Measurements from ENCODE around the gene TMEM132C. TPM values are rescaled to one million over a fixed set of nuclear protein-coding genes. Genes with fewer than 3 reads are reported as not detected.
A peak's percentile ranks its signal among the peaks of the same experiment; 100 is the strongest.

The TMEM132C gene
- total and polyA plus RNA-seq, 2 experiments from 2014 or later = not detected

DNA sequence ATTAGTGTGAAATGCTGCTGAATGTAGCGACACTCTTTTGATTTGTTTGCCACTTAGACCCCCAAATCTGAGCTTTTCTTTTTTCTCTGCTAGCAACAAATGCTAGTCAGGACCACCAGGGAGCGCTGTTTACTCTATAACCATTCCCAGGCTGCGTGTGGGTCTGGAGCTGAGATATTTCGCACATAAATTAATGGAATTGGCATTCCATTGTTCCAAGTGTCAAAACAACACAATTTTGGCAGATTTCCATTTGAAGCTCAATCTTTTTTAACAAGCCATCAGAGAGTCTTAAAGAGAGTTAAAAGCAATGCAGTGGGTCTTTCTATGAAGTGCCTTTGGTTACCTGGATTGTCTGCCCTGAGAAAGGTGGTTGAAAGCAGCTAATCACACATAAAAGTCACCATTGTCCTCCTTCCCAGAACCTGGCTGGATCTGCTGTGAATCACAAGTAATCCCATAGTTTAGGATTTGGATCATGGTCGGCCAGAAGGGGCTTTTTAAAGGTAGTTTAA lies 7.4 kb upstream of the TMEM132C start:
- H3K36me3 ChIP-seq (ENCODE audit: insufficient read depth) = no peaks in the 10 kb centered on the region
- H3F3A ChIP-seq (replicated peaks; ENCODE audit: low read depth) = no peaks in the 10 kb centered on the region
- Mint-ChIP-seq H3K36me3 (ENCODE audit: low read depth) (peaks cover 46% of the 10 kb centered on the region), H3K9me3 (no peaks in the 10 kb centered on the region; the same call in none of the 3 replicates), H3K27me3 (ENCODE audit: insufficient read depth, low read depth, poor library complexity) (peaks cover 1% of the 10 kb centered on the region), H3K4me3 (no peak overlapping the region), H3K4me1 (no peaks in the 10 kb centered on the region), H3K27ac (no peak overlapping the region)
- H4K20me1 ChIP-seq (replicated peaks; ENCODE audit: insufficient read depth) = no peaks in the 10 kb centered on the region
- H3K4me1 ChIP-seq (ENCODE audit: insufficient read depth) = no peaks in the 10 kb centered on the region
- no peak overlapping the region for H3K4me2 ChIP-seq
- H3K4me3 ChIP-seq = no peak overlapping the region
- H3K79me2 ChIP-seq (replicated peaks; ENCODE audit: insufficient read depth) = no peaks in the 10 kb centered on the region
- no peaks in the 10 kb centered on the region for H3K9me2 ChIP-seq (ENCODE audit: insufficient read depth)
- peaks cover 4% of the 10 kb centered on the region; the same call in 1 of the 2 replicates for H3K27me3 ChIP-seq (ENCODE audit: insufficient read depth)
- DNase-seq (ENCODE audit: low spot score) = peak; percentile 41
- no peak overlapping the region for H3K27ac ChIP-seq (ENCODE audit: low read depth)
- H2AFZ ChIP-seq = no peak overlapping the region
- TF ChIP-seq, protein P1, sequence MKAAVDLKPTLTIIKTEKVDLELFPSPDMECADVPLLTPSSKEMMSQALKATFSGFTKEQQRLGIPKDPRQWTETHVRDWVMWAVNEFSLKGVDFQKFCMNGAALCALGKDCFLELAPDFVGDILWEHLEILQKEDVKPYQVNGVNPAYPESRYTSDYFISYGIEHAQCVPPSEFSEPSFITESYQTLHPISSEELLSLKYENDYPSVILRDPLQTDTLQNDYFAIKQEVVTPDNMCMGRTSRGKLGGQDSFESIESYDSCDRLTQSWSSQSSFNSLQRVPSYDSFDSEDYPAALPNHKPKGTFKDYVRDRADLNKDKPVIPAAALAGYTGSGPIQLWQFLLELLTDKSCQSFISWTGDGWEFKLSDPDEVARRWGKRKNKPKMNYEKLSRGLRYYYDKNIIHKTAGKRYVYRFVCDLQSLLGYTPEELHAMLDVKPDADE (IDR thresholded peaks at IDR 0.05) = no peak
- TF ChIP-seq CTCF (conservative IDR thresholded peaks at IDR 0.05; ENCODE audit: low read depth in 2 of 2) = peak; percentile 52 to 61
- no peak for ATAC-seq

GRCh38 chr12:128261757-128262156 lies 5.2 kb upstream of the TMEM132C start:
- DNase-seq (ENCODE audit: low spot score) (no peak), ATAC-seq (no peak)
- H3F3A ChIP-seq (replicated peaks; ENCODE audit: low read depth) = no peaks in the 10 kb centered on the region
- H3K4me3 ChIP-seq = no peak overlapping the region
- no peak overlapping the region for H3K27ac ChIP-seq (ENCODE audit: low read depth)
- Mint-ChIP-seq H3K27me3 (ENCODE audit: insufficient read depth, low read depth, poor library complexity) (peaks cover 1% of the 10 kb centered on the region), H3K4me3 (no peak overlapping the region), H3K9me3 (no peaks in the 10 kb centered on the region; the same call in 1 of the 3 replicates), H3K27ac (no peak overlapping the region), H3K36me3 (ENCODE audit: low read depth) (peaks cover 56% of the 10 kb centered on the region), H3K4me1 (no peaks in the 10 kb centered on the region)
- H3K36me3 ChIP-seq (ENCODE audit: insufficient read depth) = no peaks in the 10 kb centered on the region
- H2AFZ ChIP-seq = no peak overlapping the region
- peaks cover 25% of the 10 kb centered on the region for H3K27me3 ChIP-seq (ENCODE audit: insufficient read depth)
- no peaks in the 10 kb centered on the region for H3K79me2 ChIP-seq (replicated peaks; ENCODE audit: insufficient read depth)
- no peaks in the 10 kb centered on the region for H3K4me1 ChIP-seq (ENCODE audit: insufficient read depth)
- no peaks in the 10 kb centered on the region for H4K20me1 ChIP-seq (replicated peaks; ENCODE audit: insufficient read depth)
- no peak overlapping the region for H3K4me2 ChIP-seq
- no peaks in the 10 kb centered on the region for H3K9me2 ChIP-seq (ENCODE audit: insufficient read depth)
- no peak for TF ChIP-seq ZNF331 (CRISPR knock-in tag; IDR thresholded peaks at IDR 0.05; ENCODE audit: low read depth)
- TF ChIP-seq EZH2phosphoT487 (IDR thresholded peaks at IDR 0.05; ENCODE audit: unreplicated experiment) = no peak
- no peak for TF ChIP-seq ZNF114 (CRISPR knock-in tag; IDR thresholded peaks at IDR 0.05)

GRCh38 chr12:128265566-128265965 lies 1.4 kb upstream of the TMEM132C start:
- H3K27me3 Mint-ChIP-seq (ENCODE audit: insufficient read depth, low read depth, poor library complexity) = peaks cover 1% of the 10 kb centered on the region
- peaks cover 59% of the 10 kb centered on the region for H3K27me3 ChIP-seq (ENCODE audit: insufficient read depth)
- TF ChIP-seq EZH2 (IDR thresholded peaks at IDR 0.05; ENCODE audit: low read depth, unreplicated experiment) (no peak), EZH2phosphoT487 (IDR thresholded peaks at IDR 0.05; ENCODE audit: unreplicated experiment) (no peak), ZNF114 (CRISPR knock-in tag; IDR thresholded peaks at IDR 0.05) (no peak), JUNB (IDR thresholded peaks at IDR 0.05; ENCODE audit: unreplicated experiment) (no peak), CREB1 (CRISPR knock-in tag; IDR thresholded peaks at IDR 0.05; ENCODE audit: low read depth) (no peak)
- TF ChIP-seq, protein P2, sequence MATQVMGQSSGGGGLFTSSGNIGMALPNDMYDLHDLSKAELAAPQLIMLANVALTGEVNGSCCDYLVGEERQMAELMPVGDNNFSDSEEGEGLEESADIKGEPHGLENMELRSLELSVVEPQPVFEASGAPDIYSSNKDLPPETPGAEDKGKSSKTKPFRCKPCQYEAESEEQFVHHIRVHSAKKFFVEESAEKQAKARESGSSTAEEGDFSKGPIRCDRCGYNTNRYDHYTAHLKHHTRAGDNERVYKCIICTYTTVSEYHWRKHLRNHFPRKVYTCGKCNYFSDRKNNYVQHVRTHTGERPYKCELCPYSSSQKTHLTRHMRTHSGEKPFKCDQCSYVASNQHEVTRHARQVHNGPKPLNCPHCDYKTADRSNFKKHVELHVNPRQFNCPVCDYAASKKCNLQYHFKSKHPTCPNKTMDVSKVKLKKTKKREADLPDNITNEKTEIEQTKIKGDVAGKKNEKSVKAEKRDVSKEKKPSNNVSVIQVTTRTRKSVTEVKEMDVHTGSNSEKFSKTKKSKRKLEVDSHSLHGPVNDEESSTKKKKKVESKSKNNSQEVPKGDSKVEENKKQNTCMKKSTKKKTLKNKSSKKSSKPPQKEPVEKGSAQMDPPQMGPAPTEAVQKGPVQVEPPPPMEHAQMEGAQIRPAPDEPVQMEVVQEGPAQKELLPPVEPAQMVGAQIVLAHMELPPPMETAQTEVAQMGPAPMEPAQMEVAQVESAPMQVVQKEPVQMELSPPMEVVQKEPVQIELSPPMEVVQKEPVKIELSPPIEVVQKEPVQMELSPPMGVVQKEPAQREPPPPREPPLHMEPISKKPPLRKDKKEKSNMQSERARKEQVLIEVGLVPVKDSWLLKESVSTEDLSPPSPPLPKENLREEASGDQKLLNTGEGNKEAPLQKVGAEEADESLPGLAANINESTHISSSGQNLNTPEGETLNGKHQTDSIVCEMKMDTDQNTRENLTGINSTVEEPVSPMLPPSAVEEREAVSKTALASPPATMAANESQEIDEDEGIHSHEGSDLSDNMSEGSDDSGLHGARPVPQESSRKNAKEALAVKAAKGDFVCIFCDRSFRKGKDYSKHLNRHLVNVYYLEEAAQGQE (IDR thresholded peaks at IDR 0.05; ENCODE audit: unreplicated experiment) = no peak
- TF ChIP-seq, protein P1 (IDR thresholded peaks at IDR 0.05) = no peak

More at GRCh38 chr12:128265566-128265965, 1.4 kb upstream of the TMEM132C start:
- Histone ChIP-seq H3K9me2 (ENCODE audit: insufficient read depth) (no peaks in the 10 kb centered on the region), H3K4me2 (no peak overlapping the region), H4K20me1 (replicated peaks; ENCODE audit: insufficient read depth) (no peaks in the 10 kb centered on the region), H3K79me2 (replicated peaks; ENCODE audit: insufficient read depth) (no peaks in the 10 kb centered on the region), H2AFZ (no peak overlapping the region), H3K4me1 (ENCODE audit: insufficient read depth) (no peaks in the 10 kb centered on the region), H3K4me3 (no peak overlapping the region), H3K27ac (ENCODE audit: low read depth) (no peak overlapping the region), H3K36me3 (ENCODE audit: insufficient read depth) (no peaks in the 10 kb centered on the region), H3F3A (replicated peaks; ENCODE audit: low read depth) (no peaks in the 10 kb centered on the region)
- Mint-ChIP-seq H3K36me3 (ENCODE audit: low read depth) (peaks cover 40% of the 10 kb centered on the region), H3K4me3 (no peak overlapping the region), H3K27ac (no peak overlapping the region), H3K4me1 (no peaks in the 10 kb centered on the region), H3K9me3 (peaks cover 29% of the 10 kb centered on the region)
- no peak for ATAC-seq
- DNase-seq (ENCODE audit: low spot score) = no peak

Measured in GM23338 (cell line).